Stimulated activated CD8-positive, alpha-beta memory T cell treated with anti-CD3 and anti-CD28 coated beads, Interleukin-7, amount 100 ng/mL, for 4 hours (primary cell): ENCODE data around the gene EBI3.
"Not testable (repeated sequence)": the region's sequence is repeated elsewhere in the genome, so short reads cannot be mapped to it uniquely, and the experiment has no call there.

Experiments used
- DNase-seq, 2 donors: peaks; one replicate each; pipeline ENCODE4 v3.0.0-alpha.2; 2020; ENCODE audit warnings: low read depth in 2 of 2

The EBI3 gene

DNA sequence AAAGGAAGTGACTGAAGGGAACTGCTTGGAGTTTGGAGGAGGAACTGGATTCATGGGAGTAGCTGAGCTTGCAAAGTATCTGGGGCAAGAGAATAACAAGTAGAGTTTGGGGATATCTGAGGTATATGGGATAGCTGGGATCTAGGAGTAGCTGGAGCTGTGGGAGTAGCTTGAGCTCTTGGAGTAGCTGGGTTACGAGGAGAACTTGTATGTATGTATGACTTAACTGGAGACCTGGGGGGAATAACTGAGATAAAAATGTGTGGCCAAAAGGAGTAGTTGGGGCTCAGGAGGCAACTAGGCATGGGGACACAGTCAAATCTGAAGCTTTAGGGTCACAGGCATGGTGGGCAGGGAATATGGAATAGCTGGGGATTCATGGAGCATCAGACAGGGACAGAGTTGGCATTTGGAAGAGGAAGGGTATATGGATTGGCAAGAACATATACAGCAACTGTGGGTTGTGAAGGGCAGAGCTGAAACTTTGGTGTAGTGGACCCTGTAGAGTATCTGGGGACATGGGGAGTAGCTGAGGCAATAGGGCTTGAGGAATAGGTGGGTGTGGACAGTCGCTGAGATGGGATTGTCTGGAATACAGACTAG lies 28.3 kb upstream of the EBI3 start:
- no peak for DNase-seq

DNA sequence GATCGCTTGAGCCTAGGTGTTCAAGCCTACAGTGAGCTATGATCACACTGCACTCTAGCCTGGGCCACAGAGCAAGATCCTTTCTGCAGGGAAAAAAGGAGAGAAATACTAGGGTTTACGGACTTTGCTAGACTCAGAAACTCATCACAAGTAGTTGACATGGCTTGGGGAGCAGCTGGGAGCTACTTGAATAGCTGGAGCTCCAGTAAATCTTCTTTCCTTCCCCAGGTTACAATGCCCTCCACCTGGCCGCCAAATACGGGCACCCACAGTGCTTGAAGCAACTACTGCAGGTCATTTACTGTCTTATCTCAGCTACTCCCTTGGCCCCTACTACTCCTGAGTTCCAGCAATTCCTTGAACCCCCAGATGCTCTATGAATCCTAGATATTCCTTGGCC lies 27.5 kb upstream of the EBI3 start:
- DNase-seq: no peak

DNA sequence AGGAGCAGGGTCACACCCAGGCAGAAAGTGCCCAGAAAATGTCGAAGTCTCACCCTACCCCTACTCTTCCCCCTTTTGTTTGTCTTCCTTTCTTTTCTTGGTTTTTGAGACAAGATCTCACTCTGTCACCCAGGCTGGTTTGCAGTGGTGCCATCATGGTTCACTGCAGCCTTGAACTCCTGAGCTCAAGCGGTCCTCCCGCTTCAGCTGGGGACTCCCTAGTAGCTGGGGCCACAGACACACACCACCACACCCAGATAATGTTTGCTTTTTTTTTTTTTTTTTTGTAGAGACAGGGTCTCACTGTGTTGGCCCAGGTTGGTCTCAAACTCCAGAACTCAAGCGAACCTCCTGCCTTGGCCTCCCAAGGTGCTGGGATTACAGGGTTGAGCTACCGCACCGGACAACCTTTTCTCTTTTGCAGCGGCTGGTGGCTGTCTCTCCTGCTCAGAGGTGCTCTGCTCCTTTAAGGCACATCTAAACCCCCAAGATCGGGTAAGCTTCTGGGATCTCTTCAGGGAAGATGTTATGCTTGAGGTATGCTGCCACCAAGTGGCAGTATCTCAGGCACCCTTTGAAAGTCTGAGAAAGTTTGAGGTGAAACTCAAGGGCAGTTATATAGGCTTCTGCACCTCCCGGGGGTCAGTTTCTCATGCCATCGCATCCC lies 22.4 kb upstream of the EBI3 start:
- DNase-seq: no peak

DNA sequence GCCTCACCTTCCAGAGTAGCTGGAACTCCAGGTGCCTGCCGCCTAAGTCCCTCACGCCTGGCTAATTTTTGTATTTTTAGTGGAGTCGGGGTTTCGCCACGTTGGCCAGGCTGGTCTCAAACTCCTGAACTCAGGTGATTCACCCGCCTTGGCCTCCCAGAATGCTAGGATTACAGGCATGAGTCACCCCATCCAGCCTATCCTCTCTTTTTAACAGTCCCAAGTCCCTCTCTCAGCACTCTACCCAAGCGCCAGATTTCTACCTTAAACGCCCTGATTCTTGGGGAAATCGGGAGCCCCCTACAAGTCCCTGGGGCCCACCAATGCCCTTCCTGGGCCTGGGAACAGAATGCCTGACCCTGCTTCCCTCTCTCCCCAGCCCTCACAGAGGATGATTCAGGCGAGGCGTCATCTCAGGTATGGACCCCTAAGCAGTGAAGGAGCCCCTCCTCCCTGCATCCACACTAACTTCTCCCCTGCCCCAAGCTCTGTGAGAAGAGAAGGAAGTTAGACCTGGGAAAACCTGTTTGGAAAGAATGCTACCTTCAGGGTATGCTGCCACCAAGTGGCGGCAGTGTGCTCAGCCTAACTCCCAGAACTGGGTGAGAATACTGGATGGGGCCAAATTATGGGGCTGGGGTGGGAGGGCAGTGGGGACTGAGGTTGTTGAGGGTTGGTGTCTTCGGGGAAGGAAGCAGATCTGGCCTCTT lies 20.8 kb upstream of the EBI3 start:
- no peak for DNase-seq

DNA sequence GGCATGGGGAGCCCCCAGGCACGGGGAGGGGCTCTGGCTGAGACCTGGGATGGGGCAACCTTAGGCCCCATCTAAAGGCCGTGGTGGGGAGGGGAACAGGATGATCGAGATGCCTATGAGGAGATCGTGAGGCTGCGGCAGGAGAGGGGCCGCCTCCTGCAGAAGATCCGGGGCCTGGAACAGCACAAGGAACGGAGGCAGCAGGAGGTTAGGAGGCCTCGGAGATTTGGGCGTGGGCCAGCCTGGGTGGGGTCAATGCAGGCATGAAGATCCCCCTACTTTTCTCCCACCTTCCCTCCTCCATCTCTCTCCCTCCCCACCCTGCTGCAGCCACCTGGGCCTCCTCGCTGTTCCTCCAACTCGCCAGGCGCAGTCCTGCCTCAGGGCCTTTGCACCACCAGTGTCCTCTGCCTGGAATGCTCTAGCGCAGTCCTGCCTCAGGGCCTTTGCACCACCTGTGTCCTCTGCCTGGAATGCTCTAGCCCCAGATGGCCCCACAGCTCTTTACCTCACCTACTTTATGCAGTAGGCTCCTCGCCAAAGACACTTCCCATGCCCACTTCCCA lies 19.1 kb upstream of the EBI3 start:
- no peak for DNase-seq

DNA sequence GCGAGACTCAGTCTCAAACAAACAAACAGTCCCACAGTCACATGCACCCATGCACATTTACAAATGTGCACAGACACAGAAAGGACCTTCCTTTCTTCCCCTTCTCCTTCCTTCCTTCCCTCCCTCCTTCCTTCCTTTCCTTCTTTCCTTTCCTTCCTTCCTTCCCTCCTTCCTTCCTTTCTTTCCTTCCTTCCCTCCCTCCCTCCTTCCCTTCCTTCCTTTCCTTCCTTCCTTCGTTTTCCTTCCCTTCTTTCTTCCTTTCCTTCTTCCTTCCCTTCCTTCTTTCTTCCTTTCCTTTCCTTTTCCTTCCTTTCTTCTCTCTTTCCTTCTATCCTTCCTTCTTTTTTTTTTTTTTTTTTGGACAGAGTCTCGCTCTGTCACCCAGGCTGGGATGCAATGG lies 16.2 kb upstream of the EBI3 start:
- no peak for DNase-seq

DNA sequence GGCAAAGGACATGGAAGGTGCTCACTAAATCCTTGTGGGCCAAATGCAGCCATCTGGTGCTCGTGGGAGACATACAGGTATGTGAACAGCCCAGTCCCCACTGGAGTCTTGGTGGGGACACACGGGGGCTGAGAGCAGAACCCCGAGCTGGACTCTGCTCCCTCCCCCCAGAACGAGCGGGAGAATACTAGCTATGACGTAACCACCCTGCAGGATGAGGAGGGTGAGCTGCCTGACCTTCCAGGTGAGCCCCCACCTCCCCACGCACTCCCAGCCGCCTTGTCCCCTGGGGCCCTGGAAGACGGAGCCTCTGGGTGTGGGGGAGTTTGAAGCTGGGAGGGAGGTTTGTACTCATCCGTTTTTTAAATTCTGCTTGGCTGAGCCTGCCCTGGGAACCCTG lies 13.5 kb upstream of the EBI3 start:
- no peak for DNase-seq

DNA sequence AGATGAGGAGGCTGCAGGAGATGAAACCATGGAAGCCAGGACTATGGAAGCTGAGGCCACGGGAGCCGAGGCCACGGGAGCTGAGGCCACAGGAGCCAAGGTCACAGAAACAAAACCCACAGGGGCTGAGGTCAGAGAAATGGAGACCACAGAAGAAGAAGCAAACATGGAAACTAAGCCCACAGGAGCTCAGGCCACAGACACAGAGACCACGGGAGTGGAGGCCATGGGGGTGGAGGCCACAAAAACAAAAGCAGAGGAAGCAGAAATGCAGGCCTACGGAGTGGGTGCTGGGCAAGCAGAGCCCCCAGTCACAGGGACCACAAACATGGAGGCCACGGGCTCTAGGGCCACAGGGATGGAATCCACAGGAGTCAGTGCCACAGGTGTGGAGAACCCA lies 12.5 kb upstream of the EBI3 start:
- no peak for DNase-seq

DNA sequence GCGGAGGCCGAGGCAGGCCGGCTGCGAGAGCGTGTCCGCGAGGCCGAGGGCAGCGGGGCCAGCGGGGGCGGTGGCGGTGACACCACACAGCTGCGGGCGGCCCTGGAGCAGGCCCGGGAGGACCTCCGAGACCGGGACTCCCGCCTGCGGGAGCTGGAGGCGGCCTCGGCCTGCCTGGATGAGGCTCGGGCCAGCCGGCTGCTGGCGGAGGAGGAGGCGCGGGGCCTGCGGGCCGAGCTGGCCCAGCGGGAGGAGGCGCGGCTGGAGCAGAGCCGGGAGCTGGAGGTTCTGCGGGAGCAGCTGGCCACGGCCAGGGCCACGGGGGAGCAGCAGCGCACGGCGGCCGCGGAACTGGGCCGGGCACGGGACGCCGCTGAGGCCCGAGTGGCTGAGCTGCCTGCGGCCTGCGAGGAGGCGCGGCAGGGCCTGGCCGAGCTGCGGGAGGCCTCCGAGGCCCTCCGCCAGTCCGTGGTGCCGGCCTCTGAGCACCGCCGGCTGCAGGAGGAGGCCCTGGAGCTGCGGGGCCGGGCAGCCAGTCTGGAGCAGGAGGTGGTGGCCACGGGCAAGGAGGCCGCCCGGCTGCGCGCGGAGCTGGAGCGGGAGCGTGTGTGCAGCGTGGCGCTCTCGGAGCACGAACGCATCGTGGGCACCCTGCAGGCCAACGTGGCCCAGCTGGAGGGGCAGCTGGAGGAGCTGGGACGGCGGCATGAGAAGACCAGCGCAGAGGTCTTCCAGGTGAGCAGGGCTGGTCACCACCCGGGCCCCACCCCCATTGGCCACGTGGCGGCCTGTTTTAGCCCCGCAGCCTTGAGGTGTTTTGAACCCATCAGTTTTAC lies 11.7 kb upstream of the EBI3 start:
- no peak for DNase-seq

DNA sequence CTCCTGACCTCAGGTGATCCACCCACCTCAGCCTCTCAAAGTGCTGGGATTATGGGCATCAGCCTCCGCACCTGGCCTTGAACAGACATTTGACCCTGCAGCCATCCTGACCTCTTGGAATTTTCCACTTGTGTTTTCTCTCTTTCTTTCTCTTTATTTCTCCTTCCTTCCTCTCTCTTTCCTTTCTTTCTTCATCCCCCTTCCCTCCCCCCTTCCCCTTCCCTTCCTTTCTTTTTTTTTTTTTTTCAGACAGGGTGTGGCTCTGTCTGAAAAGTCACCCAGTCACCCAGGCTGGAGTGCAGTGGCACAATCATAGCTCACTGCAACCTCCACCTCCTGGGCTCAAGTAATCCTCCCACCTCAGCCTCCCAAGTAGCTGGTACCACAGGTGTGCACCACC lies 10.8 kb upstream of the EBI3 start:
- DNase-seq: not testable (repeated sequence)

DNA sequence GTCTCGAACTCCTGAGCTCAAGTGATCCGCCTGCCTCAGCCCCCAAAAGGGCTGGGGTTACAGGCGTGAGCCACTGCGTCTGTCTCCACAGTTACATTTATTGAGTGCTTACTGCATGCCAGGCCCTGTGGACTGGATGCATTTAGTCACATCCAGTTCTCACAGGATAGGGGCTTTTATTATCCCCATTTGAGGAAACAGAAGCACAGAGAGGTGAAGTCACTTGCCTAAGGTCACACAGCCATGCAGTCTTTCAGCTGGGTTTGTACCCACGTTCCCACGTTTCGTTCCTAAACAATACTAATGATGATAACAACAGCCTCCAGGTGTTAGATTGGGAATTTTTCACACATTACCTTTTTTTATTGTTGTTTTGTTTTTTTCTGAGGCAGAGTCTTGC lies 9.1 kb upstream of the EBI3 start:
- no peak for DNase-seq

DNA sequence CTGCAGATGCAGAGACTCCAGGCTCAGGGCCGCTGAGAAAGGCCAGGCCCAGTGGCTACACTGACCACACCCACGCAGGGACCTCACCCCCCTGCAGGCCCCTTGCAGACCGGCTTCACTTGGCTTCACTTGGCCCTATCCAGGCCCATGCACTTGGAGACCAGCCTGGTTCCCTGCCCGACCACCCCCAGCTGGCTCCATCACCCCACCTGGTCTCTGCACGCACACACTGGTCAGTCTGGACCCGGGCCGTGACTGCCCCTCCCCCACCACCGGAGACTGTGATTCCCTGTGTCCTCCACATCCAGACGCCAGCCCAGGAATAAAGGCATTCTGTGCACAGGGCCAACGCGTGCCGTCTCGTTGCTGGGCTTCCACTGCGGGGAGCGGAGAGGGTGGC lies 4.9 kb upstream of the EBI3 start:
- DNase-seq: no peak

DNA sequence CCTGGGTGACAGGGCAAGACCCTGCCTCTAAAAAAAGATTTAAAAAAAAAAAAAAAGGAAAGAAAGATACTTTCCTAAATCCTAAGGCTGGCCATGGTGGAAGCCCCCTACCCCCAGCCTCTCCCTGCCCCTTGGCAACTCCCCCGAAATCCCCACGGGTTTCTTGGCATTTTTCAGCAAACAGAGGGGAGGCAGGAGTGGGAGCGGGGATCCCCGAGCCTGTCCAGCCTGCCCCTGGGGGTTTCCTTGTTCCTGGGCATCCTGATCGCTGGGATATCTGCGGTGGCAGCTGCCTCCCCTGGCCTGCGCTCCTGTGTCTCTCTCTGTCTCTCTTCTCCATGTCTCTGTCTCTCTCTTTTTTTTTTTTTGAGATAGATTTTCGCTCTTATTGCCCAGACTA lies 3.4 kb upstream of the EBI3 start:
- no peak for DNase-seq

DNA sequence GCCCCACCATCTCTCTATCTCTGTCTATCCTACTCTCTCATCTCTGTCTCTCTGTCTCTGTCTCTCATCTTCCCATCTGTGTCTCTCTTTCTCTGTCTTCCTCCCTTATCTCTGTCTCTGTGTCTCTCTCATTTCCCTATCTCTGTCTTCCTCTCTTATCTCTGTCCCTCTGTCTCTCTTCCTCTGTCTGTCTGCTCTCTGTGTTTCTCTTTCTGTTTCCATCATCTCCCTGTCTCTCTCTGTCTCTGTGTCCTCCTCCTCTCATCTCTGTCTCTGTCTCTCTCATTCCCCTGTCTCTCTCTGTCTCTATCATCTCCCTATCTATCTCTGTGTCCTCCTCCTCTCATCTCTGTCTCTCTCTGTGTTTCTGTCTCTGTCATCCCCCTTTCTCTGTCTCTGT lies 1.6 kb upstream of the EBI3 start:
- no peak for DNase-seq

DNA sequence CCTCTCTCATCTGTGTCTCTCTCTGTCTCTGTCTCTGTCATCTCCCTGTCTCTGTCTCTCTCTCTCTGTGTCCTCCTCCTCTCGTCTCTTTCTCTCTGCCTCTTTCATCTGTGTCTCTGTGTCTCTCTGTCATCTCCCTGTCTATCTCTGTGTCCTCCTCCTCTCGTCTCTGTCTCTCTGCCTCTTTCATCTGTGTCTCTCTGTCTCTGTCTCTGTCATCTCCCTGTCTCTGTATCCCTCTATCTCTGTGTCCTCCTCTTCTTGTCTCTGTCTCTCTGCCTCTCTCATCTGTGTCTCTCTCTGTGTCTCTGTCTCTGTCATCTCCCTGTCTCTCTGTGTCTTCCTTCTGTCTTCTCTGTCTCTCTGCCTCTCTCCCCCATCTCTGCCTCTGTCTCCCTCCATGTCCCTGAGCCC lies 551 bp upstream of the EBI3 start:
- DNase-seq: no peak

DNA sequence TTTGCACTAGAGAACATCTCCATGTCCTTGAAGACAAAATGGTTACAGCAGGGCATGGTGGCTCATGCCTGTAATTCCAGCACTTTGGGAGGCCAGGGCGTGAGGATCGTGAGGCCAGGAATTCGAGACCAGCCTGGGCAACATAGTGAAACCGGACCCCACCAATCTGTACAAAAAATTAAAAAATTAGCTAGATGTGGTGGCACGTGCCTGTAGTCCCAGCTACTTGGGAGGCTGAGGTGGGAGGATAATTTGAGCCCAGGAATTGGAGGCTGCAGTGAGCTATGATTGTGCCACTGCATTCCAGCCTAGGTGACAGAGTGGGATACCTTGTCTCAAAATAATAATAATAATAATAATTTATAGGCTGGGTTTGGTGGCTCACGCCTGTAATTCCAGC lies 914 bp downstream of the EBI3 start:
- DNase-seq: not testable (repeated sequence)

DNA sequence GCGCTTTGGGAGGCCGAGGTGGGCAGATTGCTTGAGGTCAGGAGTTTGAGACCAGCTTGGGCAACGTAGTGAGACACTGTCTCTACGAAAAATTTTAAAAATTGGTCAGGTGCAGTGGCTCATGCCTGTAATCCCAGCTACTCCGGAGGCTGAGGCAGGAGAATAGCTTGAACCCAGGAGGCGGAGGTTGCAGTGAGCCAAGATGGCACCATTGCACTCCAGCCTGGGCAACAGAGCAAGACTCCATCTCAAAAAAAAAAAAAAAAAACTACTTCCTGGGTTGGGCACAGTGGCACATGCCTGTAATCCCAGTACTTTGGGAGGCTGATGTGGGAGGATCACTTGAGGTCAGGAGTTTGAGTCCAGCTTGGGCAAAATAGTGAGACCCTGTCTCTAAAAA lies 2.2 kb downstream of the EBI3 start:
- not testable (repeated sequence) for DNase-seq

DNA sequence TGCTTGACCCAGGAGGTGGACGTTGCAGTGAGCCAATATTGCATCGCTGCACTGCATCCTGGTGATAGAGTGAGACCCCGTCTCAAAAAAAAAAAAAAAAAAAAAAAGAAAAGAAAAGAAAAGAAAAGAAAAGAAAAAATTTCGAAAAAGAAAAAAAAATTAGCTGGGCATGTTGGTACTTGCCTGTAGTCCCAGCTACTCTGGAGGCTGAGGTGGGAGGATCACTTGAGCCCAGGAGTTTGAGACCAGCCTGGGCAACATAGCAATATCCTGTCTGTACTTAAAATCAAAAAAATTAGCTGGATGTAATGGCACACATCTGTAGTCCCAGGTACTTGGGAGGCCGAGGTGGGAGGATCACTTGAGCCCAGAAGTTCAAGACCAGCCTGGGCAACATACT lies 2.8 kb downstream of the EBI3 start:
- not testable (repeated sequence) for DNase-seq

DNA sequence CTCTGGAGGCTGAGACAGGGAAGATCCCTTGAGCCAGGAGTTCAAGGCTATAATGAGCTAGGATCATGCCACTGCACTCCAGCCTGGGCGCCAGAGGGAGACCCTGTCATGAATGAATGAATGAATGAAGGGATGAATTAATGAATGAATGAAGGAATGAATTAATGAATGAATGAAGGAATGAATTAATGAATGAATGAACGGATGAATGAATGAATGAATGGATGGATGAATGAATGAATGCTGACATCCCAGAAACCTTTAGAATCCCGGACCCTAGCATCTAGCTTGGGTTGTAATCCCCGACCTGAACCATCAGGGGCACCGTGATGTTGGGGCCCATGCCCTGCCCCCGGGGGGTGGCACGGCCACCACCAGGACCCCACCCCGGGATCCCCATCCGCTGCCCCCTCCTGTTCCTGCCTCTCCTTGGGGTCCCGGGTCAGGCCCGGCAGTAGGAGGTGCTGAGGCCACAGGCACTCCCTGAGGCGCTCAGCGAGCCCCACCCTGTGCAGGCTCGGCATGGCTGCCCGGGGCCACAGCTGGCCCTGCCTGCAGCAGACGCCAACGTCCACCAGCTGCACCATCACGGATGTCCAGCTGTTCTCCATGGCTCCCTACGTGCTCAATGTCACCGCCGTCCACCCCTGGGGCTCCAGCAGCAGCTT lies 3.4 kb downstream of the EBI3 start:
- DNase-seq: no peak

DNA sequence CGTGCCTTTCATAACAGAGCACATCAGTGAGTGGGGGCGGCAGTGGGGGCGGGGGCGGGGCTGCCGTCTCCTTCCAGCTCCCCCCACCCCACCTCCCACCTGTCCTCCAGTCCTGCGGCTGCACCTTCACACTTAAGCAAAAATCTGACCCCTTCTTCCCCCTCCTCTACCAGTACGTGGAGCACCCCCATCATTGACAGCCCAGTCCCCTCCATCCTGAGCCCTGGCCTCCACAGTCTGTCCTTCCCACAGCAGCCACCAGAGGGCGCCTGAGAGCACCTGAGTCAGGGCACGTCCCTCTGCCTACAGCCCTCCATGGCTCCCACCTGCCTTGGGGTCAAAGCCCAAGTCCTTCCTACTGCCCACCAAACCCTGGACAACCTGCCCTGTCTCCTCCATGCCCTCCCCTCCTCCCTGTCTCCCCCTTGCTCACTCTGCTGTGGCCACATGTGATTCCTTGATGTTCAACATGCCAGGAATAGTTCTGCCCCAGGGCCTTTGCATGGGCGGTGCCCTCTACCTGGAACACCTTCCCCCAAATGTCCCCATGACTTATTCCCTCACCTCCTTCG lies 4.0 kb downstream of the EBI3 start:
- peak; percentile 30 to 42 for DNase-seq

DNA sequence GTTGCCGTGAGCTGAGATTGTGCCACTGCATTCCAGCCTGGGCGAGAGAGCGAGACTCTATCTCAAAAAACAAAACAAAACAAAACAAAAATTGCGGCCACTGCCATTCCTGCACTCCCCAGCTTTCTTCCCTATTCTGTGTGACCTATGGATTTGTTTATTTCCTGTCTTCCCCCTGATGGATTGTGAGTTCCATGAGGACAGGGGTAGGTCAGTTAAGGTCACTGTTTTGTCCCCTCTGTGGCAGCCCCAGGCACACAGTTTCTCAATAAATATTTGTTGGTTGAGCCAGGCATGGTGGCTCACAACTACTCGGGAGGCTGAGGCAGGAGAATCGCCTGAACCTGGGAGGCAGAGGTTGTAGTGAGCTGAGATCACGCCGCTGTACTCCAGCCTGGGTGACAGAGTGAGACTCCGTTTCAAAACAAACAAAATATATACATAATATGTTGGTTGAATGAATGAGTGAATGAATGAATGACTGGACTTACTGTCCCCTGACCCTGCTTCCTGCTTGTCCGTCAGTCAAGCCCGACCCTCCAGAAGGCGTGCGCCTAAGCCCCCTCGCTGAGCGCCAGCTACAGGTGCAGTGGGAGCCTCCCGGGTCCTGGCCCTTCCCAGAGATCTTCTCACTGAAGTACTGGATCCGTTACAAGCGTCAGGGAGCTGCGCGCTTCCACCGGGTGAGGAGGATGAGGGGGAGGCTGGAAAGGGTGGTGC lies 5.0 kb downstream of the EBI3 start:
- DNase-seq: no peak
